HepG2 (cell line): ENCODE data around the gene RBBP8NL. TPM values are rescaled to one million over a fixed set of nuclear protein-coding genes. Genes with fewer than 3 reads are reported as not detected.

ENCODE experiments used
- AKNA ChIP-seq: sonication (generic); formaldehyde crosslinking; IDR thresholded peaks from 2 replicates; pipeline ENCODE4 v1.4.0; 2020; ENCODE audit warnings: missing genetic modification reagents, borderline replicate concordance
- BRCA1 ChIP-seq: sonication (generic); formaldehyde crosslinking; IDR thresholded peaks from 2 replicates; pipeline ENCODE4 v1.4.0; 2020; ENCODE audit warnings: missing genetic modification reagents
- FOXM1 ChIP-seq: sonication (generic); formaldehyde crosslinking; IDR thresholded peaks from 2 replicates; pipeline ENCODE4 v1.5.0; 2020; ENCODE audit warnings: missing genetic modification reagents
- HMG20B ChIP-seq: conservative IDR thresholded peaks from 2 replicates; pipeline ENCODE4 v1.6.1; 2016; ENCODE audit warnings: missing genetic modification reagents, missing compliant biosample characterization
- HNF4A ChIP-seq: sonication (generic); formaldehyde crosslinking; IDR thresholded peaks from 2 replicates; pipeline ENCODE4 v1.4.0; 2020; ENCODE audit warnings: missing genetic modification reagents
- IKZF1 ChIP-seq: fragments of 450-650 bp; IDR thresholded peaks from 2 replicates; pipeline ENCODE4 v1.7.1; 2016
- NPAS2 ChIP-seq: sonication (generic); formaldehyde crosslinking; IDR thresholded peaks from 2 replicates; pipeline ENCODE4 v1.8.0; 2022; ENCODE audit warnings: mild to moderate bottlenecking, missing genetic modification reagents, borderline replicate concordance
- PCBP1 ChIP-seq: fragments of 200-400 bp; formaldehyde crosslinking; IDR thresholded peaks from 2 replicates; pipeline ENCODE4 v1.6.1; 2017; ENCODE audit warnings: mild to moderate bottlenecking, low read depth, low read length, borderline replicate concordance
- U2AF2 ChIP-seq: fragments of 200-400 bp; formaldehyde crosslinking; IDR thresholded peaks from 2 replicates; pipeline ENCODE4 v1.6.1; 2017; ENCODE audit warnings: low read depth, mild to moderate bottlenecking, low read length
- XRCC5 ChIP-seq: fragments of 200-400 bp; formaldehyde crosslinking; optimal IDR thresholded peaks from 2 replicates; pipeline ENCODE3; 2017; ENCODE audit warnings: mild to moderate bottlenecking, low read length
- ZC3H4 ChIP-seq: sonication (generic); formaldehyde crosslinking; IDR thresholded peaks from 2 replicates; pipeline ENCODE4 v1.4.0; 2020; ENCODE audit warnings: missing genetic modification reagents, borderline replicate concordance
- ZFP62 ChIP-seq: sonication (generic); formaldehyde crosslinking; IDR thresholded peaks from 2 replicates; pipeline ENCODE4 v1.4.0; 2020; ENCODE audit warnings: missing genetic modification reagents
- ZNF329 ChIP-seq: sonication (generic); formaldehyde crosslinking; IDR thresholded peaks from 2 replicates; pipeline ENCODE4 v1.9.0; 2021; ENCODE audit warnings: low read depth, mild to moderate bottlenecking, missing genetic modification reagents
- ZNF724P ChIP-seq: sonication (generic); formaldehyde crosslinking; IDR thresholded peaks from 2 replicates; pipeline ENCODE4 v1.8.0; 2022; ENCODE audit warnings: missing genetic modification reagents, borderline replicate concordance
- polyA plus RNA-seq, 8 experiments: library from polyadenylated mRNA; depleted of rRNA in 3 of 8; stranded (reverse) in 7 of 8; unstranded in 1 of 8; fragments of >200 nt; fragmentation: Illumina TruSeq in 4 of 8; extraction: Trizol in 4 of 8; gene quantifications; 2 replicates each; pipeline versions ENCODE4 v1.2.1 to v1.2.3, GENCODE V29; 2011 to 2016; ENCODE audit warnings: low read depth in 4 of 8, missing spikeins in 1 of 8, mixed read lengths in 1 of 8; ENCODE audit not compliant: insufficient read depth in 1 of 8
- total RNA-seq, 5 experiments: library from RNA; depleted of rRNA; stranded (reverse); fragments of >200 nt; fragmentation: Illumina TruSeq; extraction: Trizol; gene quantifications; 2 replicates each; pipeline ENCODE4 v1.2.3, GENCODE V29; 2016; ENCODE audit warnings: low read depth in 1 of 5
- TF ChIP-seq, protein P1 (sequence below): sonication (generic); formaldehyde crosslinking; IDR thresholded peaks from 2 replicates; pipeline ENCODE4 v1.5.0; 2020; ENCODE audit warnings: mild to moderate bottlenecking, missing genetic modification reagents
- TF ChIP-seq, protein P2 (sequence below): sonication (generic); formaldehyde crosslinking; IDR thresholded peaks from 2 replicates; pipeline ENCODE4 v1.8.1; 2022; ENCODE audit warnings: mild to moderate bottlenecking, missing genetic modification reagents
- TF ChIP-seq, protein P3 (sequence below), 2 experiments: sonication (generic) in 1 of 2; formaldehyde crosslinking in 1 of 2; IDR thresholded peaks; 2 replicates each; pipeline versions ENCODE4 v1.4.0 to v1.6.1; 2018 to 2020; ENCODE audit warnings: missing genetic modification reagents in 2 of 2, borderline replicate concordance in 1 of 2, low read depth in 1 of 2, mild to moderate bottlenecking in 1 of 2, missing biosample characterization in 1 of 2

The RBBP8NL gene
- total and polyA plus RNA-seq, 2 of the 13 experiments (the other 11 are each of a cell fraction or from before 2014, with no cell fraction given), result 0.69 to 0.86 TPM

GRCh38 chr20:62376112-62377063, 51.0 kb downstream of the RBBP8NL start (continued):
- TF ChIP-seq AKNA, result 0 out of 2 replicates have a peak, but pooled peaks have one; percentile 49
- TF ChIP-seq, protein P1, sequence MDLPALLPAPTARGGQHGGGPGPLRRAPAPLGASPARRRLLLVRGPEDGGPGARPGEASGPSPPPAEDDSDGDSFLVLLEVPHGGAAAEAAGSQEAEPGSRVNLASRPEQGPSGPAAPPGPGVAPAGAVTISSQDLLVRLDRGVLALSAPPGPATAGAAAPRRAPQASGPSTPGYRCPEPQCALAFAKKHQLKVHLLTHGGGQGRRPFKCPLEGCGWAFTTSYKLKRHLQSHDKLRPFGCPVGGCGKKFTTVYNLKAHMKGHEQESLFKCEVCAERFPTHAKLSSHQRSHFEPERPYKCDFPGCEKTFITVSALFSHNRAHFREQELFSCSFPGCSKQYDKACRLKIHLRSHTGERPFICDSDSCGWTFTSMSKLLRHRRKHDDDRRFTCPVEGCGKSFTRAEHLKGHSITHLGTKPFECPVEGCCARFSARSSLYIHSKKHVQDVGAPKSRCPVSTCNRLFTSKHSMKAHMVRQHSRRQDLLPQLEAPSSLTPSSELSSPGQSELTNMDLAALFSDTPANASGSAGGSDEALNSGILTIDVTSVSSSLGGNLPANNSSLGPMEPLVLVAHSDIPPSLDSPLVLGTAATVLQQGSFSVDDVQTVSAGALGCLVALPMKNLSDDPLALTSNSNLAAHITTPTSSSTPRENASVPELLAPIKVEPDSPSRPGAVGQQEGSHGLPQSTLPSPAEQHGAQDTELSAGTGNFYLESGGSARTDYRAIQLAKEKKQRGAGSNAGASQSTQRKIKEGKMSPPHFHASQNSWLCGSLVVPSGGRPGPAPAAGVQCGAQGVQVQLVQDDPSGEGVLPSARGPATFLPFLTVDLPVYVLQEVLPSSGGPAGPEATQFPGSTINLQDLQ (CRISPR knock-in tag), result no peak; the same call in 1 of the 2 replicates
- no peak; the same call in 1 of the 2 replicates for TF ChIP-seq BRCA1 (CRISPR knock-in tag)
- no peak for TF ChIP-seq ZNF329 (CRISPR knock-in tag)
- TF ChIP-seq XRCC5, result peak; percentile 97
- TF ChIP-seq, protein P2, sequence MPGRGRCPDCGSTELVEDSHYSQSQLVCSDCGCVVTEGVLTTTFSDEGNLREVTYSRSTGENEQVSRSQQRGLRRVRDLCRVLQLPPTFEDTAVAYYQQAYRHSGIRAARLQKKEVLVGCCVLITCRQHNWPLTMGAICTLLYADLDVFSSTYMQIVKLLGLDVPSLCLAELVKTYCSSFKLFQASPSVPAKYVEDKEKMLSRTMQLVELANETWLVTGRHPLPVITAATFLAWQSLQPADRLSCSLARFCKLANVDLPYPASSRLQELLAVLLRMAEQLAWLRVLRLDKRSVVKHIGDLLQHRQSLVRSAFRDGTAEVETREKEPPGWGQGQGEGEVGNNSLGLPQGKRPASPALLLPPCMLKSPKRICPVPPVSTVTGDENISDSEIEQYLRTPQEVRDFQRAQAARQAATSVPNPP, result no peak
- TF ChIP-seq IKZF1, result no peak
- TF ChIP-seq U2AF2, result no peak
- no peak; the same call in none of the 2 replicates for TF ChIP-seq ZC3H4
- TF ChIP-seq ZFP62 (CRISPR knock-in tag), result no peak
- TF ChIP-seq ZNF724P (CRISPR knock-in tag), result 0 out of 2 replicates have a peak, but pooled peaks have one; percentile 75
- TF ChIP-seq HNF4A (CRISPR knock-in tag), result no peak
- peak; percentile 79; the same call in 1 of the 2 replicates for TF ChIP-seq PCBP1
- TF ChIP-seq, protein P3, sequence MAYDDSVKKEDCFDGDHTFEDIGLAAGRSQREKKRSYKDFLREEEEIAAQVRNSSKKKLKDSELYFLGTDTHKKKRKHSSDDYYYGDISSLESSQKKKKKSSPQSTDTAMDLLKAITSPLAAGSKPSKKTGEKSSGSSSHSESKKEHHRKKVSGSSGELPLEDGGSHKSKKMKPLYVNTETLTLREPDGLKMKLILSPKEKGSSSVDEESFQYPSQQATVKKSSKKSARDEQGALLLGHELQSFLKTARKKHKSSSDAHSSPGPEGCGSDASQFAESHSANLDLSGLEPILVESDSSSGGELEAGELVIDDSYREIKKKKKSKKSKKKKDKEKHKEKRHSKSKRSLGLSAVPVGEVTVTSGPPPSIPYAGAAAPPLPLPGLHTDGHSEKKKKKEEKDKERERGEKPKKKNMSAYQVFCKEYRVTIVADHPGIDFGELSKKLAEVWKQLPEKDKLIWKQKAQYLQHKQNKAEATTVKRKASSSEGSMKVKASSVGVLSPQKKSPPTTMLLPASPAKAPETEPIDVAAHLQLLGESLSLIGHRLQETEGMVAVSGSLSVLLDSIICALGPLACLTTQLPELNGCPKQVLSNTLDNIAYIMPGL (CRISPR knock-in tag; IDR thresholded peaks at IDR 0.05; ENCODE audit: borderline replicate concordance in 1 of 2, low read depth in 1 of 2), result peak; percentile 96 to 97
- TF ChIP-seq HMG20B (CRISPR knock-in tag), result 0 out of 2 replicates have a peak, but pooled peaks have one; percentile 70
- no peak for TF ChIP-seq NPAS2 (CRISPR knock-in tag)
- no peak for TF ChIP-seq FOXM1 (CRISPR knock-in tag)
